Thyroid gland (tissue), 4 donors: ENCODE results near the gene SNRPE. TPM values are rescaled to one million over a fixed set of nuclear protein-coding genes. Genes with fewer than 3 reads are reported as not detected.

Experiments used
- DNase-seq, 2 donors: peaks; one replicate each; pipeline ENCODE4 v3.0.0-alpha.2; 2019
- H3K27ac ChIP-seq, 3 donors: fragments of 200-600 bp; sonication (generic); 1 replicate in 2 of 3; 2 replicates in 1 of 3; pipeline ENCODE4 v1.5.1; 2016 to 2019; ENCODE audit warnings: mild to moderate bottlenecking in 1 of 3, moderate library complexity in 1 of 3
- H3K27me3 ChIP-seq: fragments of 200-600 bp; sonication (generic); one replicate; pipeline ENCODE4 v1.5.1; 2019
- H3K36me3 ChIP-seq, 2 donors: fragments of 200-600 bp; sonication (generic); one replicate each; pipeline ENCODE4 v1.5.1; 2016 to 2019
- H3K4me1 ChIP-seq, 2 donors: fragments of 200-600 bp; sonication (generic); one replicate each; pipeline ENCODE4 v1.5.1; 2017 to 2019
- H3K4me3 ChIP-seq, 3 donors: fragments of 200-600 bp; sonication (generic); replicated peaks in 1 of 3; 1 replicate in 2 of 3; 2 replicates in 1 of 3; pipeline ENCODE4 v1.5.1; 2016; ENCODE audit warnings: mild to moderate bottlenecking in 1 of 3
- H3K9me3 ChIP-seq: fragments of 200-600 bp; sonication (generic); one replicate; pipeline ENCODE4 v1.5.1; 2017
- CTCF ChIP-seq, 6 experiments: fragments of 200-600 bp in 3 of 6; fragments of 450-650 bp in 3 of 6; sonication (generic) in 3 of 6; IDR thresholded peaks; one replicate each; pipeline ENCODE4 v1.5.1; 2016 to 2019; ENCODE audit warnings: antibody characterized with exemption in 6 of 6, mild to moderate bottlenecking in 2 of 6, inconsistent platforms in 1 of 6, moderate library complexity in 1 of 6
- POLR2A ChIP-seq, 2 donors: fragments of 450-650 bp; IDR thresholded peaks; one replicate each; pipeline ENCODE4 v1.6.1; 2017; ENCODE audit warnings: antibody characterized with exemption in 2 of 2, mild to moderate bottlenecking in 2 of 2, moderate library complexity in 1 of 2
- WGBS, 2 donors: methylation state at CpG; one replicate each; pipeline ENCODE4 v1.1.5; 2017; 5-methylcytosine and 5-hydroxymethylcytosine counted together
- intact Hi-C: fragments of 100-400 bp; cut with DNase I; formaldehyde crosslinking; loops from one replicate; pipeline ENCODE4 v1.15.1; 2023
- total RNA-seq, 4 donors: library from RNA; depleted of rRNA; stranded (reverse); fragments of >200 nt; gene quantifications; one replicate each; pipeline ENCODE4 v1.2.3, GENCODE V29; 2016

SNRPE gene
- total RNA-seq, 4 donors from 2014 or later: 21.9 to 54.7 (median 38.5) TPM

- no peak for TF ChIP-seq POLR2A (IDR thresholded peaks at IDR 0.05)
- TF ChIP-seq CTCF (IDR thresholded peaks at IDR 0.05): no peak
- H3K27ac ChIP-seq: no peak overlapping the region
- H3K9me3 ChIP-seq: no peaks in the 10 kb centered on the region
- H3K4me3 ChIP-seq: no peak overlapping the region
- no peaks in the 10 kb centered on the region for H3K4me1 ChIP-seq
- no peaks in the 10 kb centered on the region for H3K27me3 ChIP-seq
- peaks cover 3% of the 10 kb centered on the region in 2 donors for H3K36me3 ChIP-seq
- WGBS, 2 donors: 82 to 89% methylated on average over 3 of the region's 3 CpGs
- intact Hi-C loops: no loop called here
- no peak for DNase-seq
These were observed 17.0 kb downstream of the SNRPE start for GRCh38 chr1:203878422-203878821.

- Histone ChIP-seq H3K4me1 (no peaks in the 10 kb centered on the region), H3K36me3 (no peaks in the 10 kb centered on the region), H3K9me3 (no peaks in the 10 kb centered on the region), H3K27ac (no peak overlapping the region), H3K27me3 (no peaks in the 10 kb centered on the region), H3K4me3 (no peak overlapping the region)
- no peak for TF ChIP-seq CTCF (IDR thresholded peaks at IDR 0.05)
- no peak for TF ChIP-seq POLR2A (IDR thresholded peaks at IDR 0.05)
- WGBS, 2 donors: 90 to 96% methylated on average over 5 of the region's 5 CpGs
- no peak for DNase-seq
- intact Hi-C loops: no loop called here
These were observed 19.2 kb downstream of the SNRPE start for GRCh38 chr1:203880606-203881005.

- no peaks in the 10 kb centered on the region for H3K9me3 ChIP-seq
- H3K4me1 ChIP-seq: no peaks in the 10 kb centered on the region
- no peaks in the 10 kb centered on the region for H3K27me3 ChIP-seq
- no peak for TF ChIP-seq CTCF (IDR thresholded peaks at IDR 0.05)
- no peak for TF ChIP-seq POLR2A (IDR thresholded peaks at IDR 0.05)
- DNase-seq: no peak
- intact Hi-C loops: no loop called here
- H3K4me3 ChIP-seq: no peak overlapping the region
- no peaks in the 10 kb centered on the region for H3K36me3 ChIP-seq
- H3K27ac ChIP-seq: no peak overlapping the region
These were observed 27.4 kb downstream of the SNRPE start for GRCh38 chr1:203888807-203889251.

- WGBS, 2 donors: 47 to 81% methylated on average over 2 of the region's 2 CpGs
- Histone ChIP-seq H3K36me3 (no peaks in the 10 kb centered on the region), H3K27me3 (no peaks in the 10 kb centered on the region), H3K9me3 (no peaks in the 10 kb centered on the region), H3K4me3 (no peak overlapping the region), H3K27ac (no peak overlapping the region), H3K4me1 (no peaks in the 10 kb centered on the region)
- TF ChIP-seq CTCF (IDR thresholded peaks at IDR 0.05) (no peak), POLR2A (IDR thresholded peaks at IDR 0.05) (no peak)
- DNase-seq: no peak
- intact Hi-C loops: no loop called here
These were observed 30.6 kb downstream of the SNRPE start for GRCh38 chr1:203891950-203892349.

GRCh38 chr1:203898458-203899352 lies 37.3 kb downstream of the SNRPE start:
- WGBS, 2 donors: 82 to 83% methylated on average over 12 of the region's 12 CpGs
- intact Hi-C loops: no loop called here
- Histone ChIP-seq H3K27me3 (no peaks in the 10 kb centered on the region), H3K9me3 (no peaks in the 10 kb centered on the region), H3K36me3 (no peaks in the 10 kb centered on the region), H3K4me1 (no peaks in the 10 kb centered on the region), H3K27ac (no peak overlapping the region), H3K4me3 (no peak overlapping the region)
- TF ChIP-seq CTCF (IDR thresholded peaks at IDR 0.05): no peak
- no peak for TF ChIP-seq POLR2A (IDR thresholded peaks at IDR 0.05)
- no peak for DNase-seq
